Keratinocyte (primary cell): ENCODE measurements around the gene IL36RN. TPM values are rescaled to one million over a fixed set of nuclear protein-coding genes. Genes with fewer than 3 reads are reported as not detected.

Experiments used
- DNase-seq: peaks from one replicate; pipeline ENCODE4 v3.0.0-alpha.2; 2011; ENCODE audit warnings: low read depth, missing footprints, low spot score
- FAIRE-seq: peaks from 2 replicates; lab custom pipeline; 2011; peaks lifted over from hg19 to GRCh38; lab: Jason Lieb, UNC
- H2AFZ ChIP-seq: 2 replicates; pipeline ENCODE4 v1.6.0; 2012; ENCODE audit warnings: low read length, control low read depth, inconsistent platforms; ENCODE audit not compliant: control insufficient read depth
- H3K27ac ChIP-seq: 2 replicates; pipeline ENCODE4 v1.5.1; 2011; ENCODE audit warnings: low read length; ENCODE audit not compliant: control insufficient read depth, insufficient read depth
- H3K27me3 ChIP-seq: 3 replicates; pipeline ENCODE4 v1.6.0; 2011; ENCODE audit warnings: low read length; ENCODE audit not compliant: control insufficient read depth, insufficient read depth; ENCODE audit errors: extremely low read depth
- H3K36me3 ChIP-seq, 2 experiments: 2 replicates in 1 of 2; 3 replicates in 1 of 2; pipeline ENCODE4 v1.5.1; 2011; ENCODE audit warnings: low read length in 2 of 2, mild to moderate bottlenecking in 1 of 2; ENCODE audit not compliant: control insufficient read depth in 2 of 2, insufficient read depth in 2 of 2; ENCODE audit errors: extremely low read depth in 1 of 2
- H3K4me1 ChIP-seq: 3 replicates; pipeline ENCODE4 v1.5.1; 2011; ENCODE audit warnings: low read length; ENCODE audit not compliant: control insufficient read depth, insufficient read depth; ENCODE audit errors: extremely low read depth
- H3K4me2 ChIP-seq: 3 replicates; pipeline ENCODE4 v1.6.0; 2011; ENCODE audit warnings: low read depth, low read length; ENCODE audit not compliant: control insufficient read depth, insufficient read depth; ENCODE audit errors: extremely low read depth
- H3K4me3 ChIP-seq, 3 experiments: fragments of 200-600 bp in 1 of 3; sonication (generic) in 1 of 3; 2 replicates in 2 of 3; 3 replicates in 1 of 3; pipeline ENCODE4 v1.5.1; 2011 to 2016; ENCODE audit warnings: low read length in 3 of 3, mild to moderate bottlenecking in 3 of 3, control low read depth in 2 of 3, inconsistent platforms in 1 of 3, low read depth in 1 of 3, mixed read lengths in 1 of 3, mixed run types in 1 of 3, moderate library complexity in 1 of 3; ENCODE audit not compliant: control insufficient read depth in 2 of 3, insufficient read depth in 2 of 3; ENCODE audit errors: extremely low read depth in 1 of 3
- H3K79me2 ChIP-seq: 2 replicates; pipeline ENCODE4 v1.6.0; 2012; ENCODE audit warnings: low read length; ENCODE audit not compliant: control insufficient read depth, insufficient read depth
- H3K9ac ChIP-seq: 3 replicates; pipeline ENCODE4 v1.6.0; 2011; ENCODE audit warnings: low read length; ENCODE audit not compliant: control insufficient read depth, insufficient read depth; ENCODE audit errors: extremely low read depth
- H3K9me1 ChIP-seq: 3 replicates; pipeline ENCODE4 v1.6.0; 2011; ENCODE audit warnings: low read length; ENCODE audit not compliant: control insufficient read depth, insufficient read depth; ENCODE audit errors: extremely low read depth
- H3K9me3 ChIP-seq: 2 replicates; pipeline ENCODE4 v1.5.1; 2012; ENCODE audit warnings: low read depth, low read length; ENCODE audit not compliant: control insufficient read depth
- H4K20me1 ChIP-seq: 3 replicates; pipeline ENCODE4 v1.6.0; 2011; ENCODE audit warnings: low read length; ENCODE audit not compliant: control insufficient read depth, insufficient read depth; ENCODE audit errors: extremely low read depth
- EZH2 ChIP-seq: IDR thresholded peaks from one replicate; pipeline ENCODE4 v1.6.1; 2012; ENCODE audit warnings: inconsistent platforms, mild to moderate bottlenecking, low read length, moderate library complexity
- dilution Hi-C: fragments of 300-500 bp; cut with MboI; formaldehyde crosslinking; loops from one replicate; pipeline ENCODE4 v1.7.0; 2020; ENCODE audit warnings: low sequenced_read_pairs; ENCODE audit not compliant: extremely low pct_ligation_motif_present
- polyA plus RNA-seq, 5 experiments: library from polyadenylated mRNA; depleted of rRNA in 3 of 5; stranded (reverse) in 3 of 5; stranded (forward) in 1 of 5; unstranded in 1 of 5; fragments of >200 nt; gene quantifications; 1 replicate in 1 of 5; 2 replicates in 3 of 5; 3 replicates in 1 of 5; pipeline versions ENCODE4 v1.2.1 to v1.2.3, GENCODE V29; 2011 to 2012; ENCODE audit warnings: missing spikeins in 2 of 5, low read depth in 1 of 5, low replicate concordance in 1 of 5
- TF ChIP-seq, protein P1 (sequence below), 3 experiments: IDR thresholded peaks in 1 of 3; conservative IDR thresholded peaks in 1 of 3; optimal IDR thresholded peaks in 1 of 3; 2 replicates in 2 of 3; 3 replicates in 1 of 3; pipeline versions ENCODE3 to v1.5.1; 2011; ENCODE audit warnings: low read length in 3 of 3, mild to moderate bottlenecking in 3 of 3, moderate library complexity in 2 of 3, control low read depth in 1 of 3, inconsistent platforms in 1 of 3; ENCODE audit not compliant: insufficient read depth in 2 of 3; ENCODE audit errors: extremely low read depth in 1 of 3

The IL36RN gene
- polyA plus RNA-seq, 1 donor (not counting 4 experiments of a cell fraction or from before 2014, with no cell fraction given): 3.9 TPM

DNA sequence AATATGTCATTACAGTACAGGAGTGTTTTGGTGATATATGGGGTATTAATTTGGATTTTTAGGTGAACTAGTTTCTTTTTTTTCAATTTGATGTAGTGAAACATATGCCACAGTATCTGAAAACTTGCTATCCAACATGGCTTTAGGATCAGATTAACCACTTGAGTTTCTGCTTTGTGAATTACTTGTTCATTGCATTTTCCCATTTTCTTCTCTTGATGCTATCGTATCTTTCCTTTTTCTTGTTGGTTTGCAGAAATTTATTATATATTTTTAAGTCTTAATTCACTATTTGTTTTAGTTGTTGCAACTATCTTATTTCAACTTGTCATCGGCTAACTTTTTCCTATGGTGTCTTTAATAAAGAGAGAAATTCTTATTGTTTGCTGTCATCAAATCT lies 44.9 kb upstream of the IL36RN start:
- FAIRE-seq (no peak), DNase-seq (no peak)
- H3K4me2 ChIP-seq: no peak overlapping the region
- H4K20me1 ChIP-seq: no peaks in the 10 kb centered on the region
- no peaks in the 10 kb centered on the region for H3K9me1 ChIP-seq
- dilution Hi-C loops: no loop called here
- TF ChIP-seq, protein P1, sequence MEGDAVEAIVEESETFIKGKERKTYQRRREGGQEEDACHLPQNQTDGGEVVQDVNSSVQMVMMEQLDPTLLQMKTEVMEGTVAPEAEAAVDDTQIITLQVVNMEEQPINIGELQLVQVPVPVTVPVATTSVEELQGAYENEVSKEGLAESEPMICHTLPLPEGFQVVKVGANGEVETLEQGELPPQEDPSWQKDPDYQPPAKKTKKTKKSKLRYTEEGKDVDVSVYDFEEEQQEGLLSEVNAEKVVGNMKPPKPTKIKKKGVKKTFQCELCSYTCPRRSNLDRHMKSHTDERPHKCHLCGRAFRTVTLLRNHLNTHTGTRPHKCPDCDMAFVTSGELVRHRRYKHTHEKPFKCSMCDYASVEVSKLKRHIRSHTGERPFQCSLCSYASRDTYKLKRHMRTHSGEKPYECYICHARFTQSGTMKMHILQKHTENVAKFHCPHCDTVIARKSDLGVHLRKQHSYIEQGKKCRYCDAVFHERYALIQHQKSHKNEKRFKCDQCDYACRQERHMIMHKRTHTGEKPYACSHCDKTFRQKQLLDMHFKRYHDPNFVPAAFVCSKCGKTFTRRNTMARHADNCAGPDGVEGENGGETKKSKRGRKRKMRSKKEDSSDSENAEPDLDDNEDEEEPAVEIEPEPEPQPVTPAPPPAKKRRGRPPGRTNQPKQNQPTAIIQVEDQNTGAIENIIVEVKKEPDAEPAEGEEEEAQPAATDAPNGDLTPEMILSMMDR (optimal IDR thresholded peaks at IDR 0.05 in 1 of 3, IDR thresholded peaks at IDR 0.05 in 1 of 3, conservative IDR thresholded peaks at IDR 0.05 in 1 of 3; ENCODE audit: extremely low read depth in 1 of 3, insufficient read depth in 2 of 3, low read length in 3 of 3): no peak
- TF ChIP-seq EZH2: no peak
- no peak overlapping the region for H3K4me3 ChIP-seq
- no peak overlapping the region for H2AFZ ChIP-seq
- no peak overlapping the region for H3K9ac ChIP-seq
- no peaks in the 10 kb centered on the region for H3K79me2 ChIP-seq
- H3K27ac ChIP-seq: no peak overlapping the region
- no peaks in the 10 kb centered on the region for H3K9me3 ChIP-seq
- H3K36me3 ChIP-seq: no peaks in the 10 kb centered on the region
- no peaks in the 10 kb centered on the region for H3K27me3 ChIP-seq
- peaks cover 7% of the 10 kb centered on the region for H3K4me1 ChIP-seq

DNA sequence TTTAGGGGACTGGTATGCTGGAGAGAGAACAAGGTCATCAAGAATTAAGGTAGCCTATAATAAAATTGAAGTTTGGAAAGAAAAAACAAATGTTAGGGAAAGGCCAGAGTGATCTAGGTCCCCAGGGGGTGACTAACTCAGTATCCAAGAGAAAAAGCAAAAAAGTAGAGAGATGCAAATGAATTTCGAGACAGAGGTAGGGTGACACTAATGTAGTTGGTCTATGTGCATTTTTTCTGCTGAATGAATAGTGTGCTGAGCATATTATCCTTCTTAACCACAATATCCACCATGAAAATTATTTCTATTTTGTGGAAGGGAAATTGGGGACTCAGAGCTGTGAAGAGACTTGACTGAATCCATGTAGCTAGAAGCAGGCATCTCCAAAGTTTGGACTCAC lies 44.0 kb upstream of the IL36RN start:
- DNase-seq: no peak
- no peaks in the 10 kb centered on the region for H3K9me3 ChIP-seq
- H3K4me1 ChIP-seq: peaks cover 7% of the 10 kb centered on the region
- H3K27me3 ChIP-seq: no peaks in the 10 kb centered on the region
- no peak for FAIRE-seq
- H3K9ac ChIP-seq: no peak overlapping the region
- H2AFZ ChIP-seq: no peak overlapping the region
- H3K79me2 ChIP-seq: no peaks in the 10 kb centered on the region
- H3K36me3 ChIP-seq: no peaks in the 10 kb centered on the region
- no peak overlapping the region for H3K4me3 ChIP-seq
- H3K4me2 ChIP-seq: no peak overlapping the region
- no peaks in the 10 kb centered on the region for H4K20me1 ChIP-seq
- no peak for TF ChIP-seq EZH2
- TF ChIP-seq, protein P1 (optimal IDR thresholded peaks at IDR 0.05 in 1 of 3, IDR thresholded peaks at IDR 0.05 in 1 of 3, conservative IDR thresholded peaks at IDR 0.05 in 1 of 3; ENCODE audit: extremely low read depth in 1 of 3, insufficient read depth in 2 of 3, low read length in 3 of 3): no peak
- no peak overlapping the region for H3K27ac ChIP-seq
- no peaks in the 10 kb centered on the region for H3K9me1 ChIP-seq
- dilution Hi-C loops: no loop called here
